SK-N-SH (cell line): ENCODE results near the gene DSE. TPM values are rescaled to one million over a fixed set of nuclear protein-coding genes. Genes with fewer than 3 reads are reported as not detected.

Source experiments
- CTCF ChIA-PET: fragments of 300-600, 350-600 bp; formaldehyde crosslinking; extraction: SDS; loops from one replicate; lab custom pipeline; 2021; lab: Yijun Ruan, JAX
- POLR2A ChIA-PET: fragments of 350-600 bp; sonication (Branson Sonifier 250); formaldehyde crosslinking; extraction: SDS; loops from one replicate; lab custom pipeline; 2020; ENCODE audit warnings: antibody characterized with exemption, inconsistent platforms; lab: Yijun Ruan, JAX
- DNase-seq: peaks from one replicate; pipeline ENCODE4 v3.0.0; 2012
- H2AFZ ChIP-seq: fragments of 200-600 bp; sonication (generic); 2 replicates; pipeline ENCODE4 v1.8.1; 2016; ENCODE audit warnings: antibody characterized with exemption, mild to moderate bottlenecking, low read depth
- H3F3A ChIP-seq: fragments of 200-600 bp; sonication (generic); replicated peaks from 2 replicates; pipeline ENCODE3; 2016; ENCODE audit warnings: antibody characterized with exemption, mild to moderate bottlenecking; ENCODE audit not compliant: insufficient read depth
- H3K27ac ChIP-seq, 2 experiments: fragments of 200-500 bp in 1 of 2; fragments of 200-600 bp in 1 of 2; sonication (Bioruptor generic) in 1 of 2; sonication (generic), shearing (Covaris generic) in 1 of 2; 2 replicates each; pipeline versions ENCODE4 v1.5.1 to v1.6.1; 2014 to 2016; ENCODE audit warnings: low read depth in 2 of 2, inconsistent platforms in 1 of 2, low read length in 1 of 2, mild to moderate bottlenecking in 1 of 2, mixed read lengths in 1 of 2
- H3K27me3 ChIP-seq: fragments of 200-600 bp; sonication (generic), shearing (Covaris generic); 2 replicates; pipeline ENCODE4 v1.6.1; 2016; ENCODE audit warnings: mixed run types; ENCODE audit not compliant: insufficient read depth
- H3K36me3 ChIP-seq, 2 experiments: fragments of 200-500 bp in 1 of 2; fragments of 200-600 bp in 1 of 2; sonication (Bioruptor generic) in 1 of 2; sonication (generic) in 1 of 2; replicated peaks in 1 of 2; 2 replicates each; pipeline versions ENCODE3 to v1.5.1; 2014 to 2016; ENCODE audit warnings: low read length in 1 of 2, mild to moderate bottlenecking in 1 of 2; ENCODE audit not compliant: insufficient read depth in 2 of 2, control insufficient read depth in 1 of 2
- H3K4me1 ChIP-seq, 2 experiments: fragments of 200-500 bp in 1 of 2; fragments of 200-600 bp in 1 of 2; sonication (Bioruptor generic) in 1 of 2; sonication (generic), shearing (Covaris generic) in 1 of 2; 2 replicates each; pipeline versions ENCODE4 v1.5.1 to v1.6.1; 2014 to 2016; ENCODE audit warnings: low read depth in 1 of 2, low read length in 1 of 2, mixed run types in 1 of 2; ENCODE audit not compliant: insufficient read depth in 2 of 2, control insufficient read depth in 1 of 2
- H3K4me2 ChIP-seq: fragments of 200-600 bp; sonication (generic), shearing (Covaris generic); 2 replicates; pipeline ENCODE4 v1.6.1; 2017; ENCODE audit warnings: mixed run types
- H3K4me3 ChIP-seq, 2 experiments: fragments of 200-500 bp in 1 of 2; fragments of 200-600 bp in 1 of 2; sonication (Bioruptor generic) in 1 of 2; sonication (generic), shearing (Covaris generic) in 1 of 2; 2 replicates each; pipeline versions ENCODE4 v1.5.1 to v1.8.1; 2014 to 2016; ENCODE audit warnings: low read depth in 2 of 2, inconsistent platforms in 1 of 2, low read length in 1 of 2, mild to moderate bottlenecking in 1 of 2, mixed read lengths in 1 of 2, moderate library complexity in 1 of 2
- H3K79me2 ChIP-seq: fragments of 200-600 bp; sonication (generic); 2 replicates; pipeline ENCODE4 v1.8.1; 2017; ENCODE audit warnings: mild to moderate bottlenecking; ENCODE audit not compliant: insufficient read depth
- H3K9ac ChIP-seq: fragments of 200-600 bp; sonication (generic); 2 replicates; pipeline ENCODE4 v1.6.1; 2017; ENCODE audit warnings: mixed run types
- H3K9me2 ChIP-seq: fragments of 200-600 bp; sonication (generic); 2 replicates; pipeline ENCODE4 v1.6.1; 2017; ENCODE audit warnings: mixed run types
- H3K9me3 ChIP-seq: fragments of 200-600 bp; sonication (generic); 2 replicates; pipeline ENCODE4 v1.6.1; 2017; ENCODE audit warnings: mixed run types, mild to moderate bottlenecking, moderate library complexity
- H4K20me1 ChIP-seq: fragments of 200-600 bp; sonication (generic); 2 replicates; pipeline ENCODE4 v1.6.1; 2017; ENCODE audit warnings: mild to moderate bottlenecking, mixed run types; ENCODE audit not compliant: insufficient read depth
- CHD2 ChIP-seq: fragments of 150-350 bp; IDR thresholded peaks from 2 replicates; pipeline ENCODE4 v1.6.1; 2018; ENCODE audit warnings: low read length; ENCODE audit not compliant: partially characterized antibody
- CTCF ChIP-seq: fragments of 200-600 bp; sonication (generic); IDR thresholded peaks from 2 replicates; pipeline ENCODE4 v1.6.1; 2017; ENCODE audit warnings: antibody characterized with exemption, mild to moderate bottlenecking, moderate library complexity
- ELF1 ChIP-seq: IDR thresholded peaks from 2 replicates; pipeline ENCODE4 v1.4.0; 2012
- FOXJ3 ChIP-seq: sonication (generic); formaldehyde crosslinking; IDR thresholded peaks from 2 replicates; pipeline ENCODE4 v1.5.1; 2020; ENCODE audit warnings: mild to moderate bottlenecking, missing genetic modification reagents
- IRF3 ChIP-seq: fragments of 150-350 bp; IDR thresholded peaks from 2 replicates; pipeline ENCODE4 v1.6.1; 2016; ENCODE audit warnings: mild to moderate bottlenecking, low read depth, low read length
- JUND ChIP-seq: IDR thresholded peaks from 2 replicates; pipeline ENCODE4 v1.4.0; 2012
- MAX ChIP-seq: IDR thresholded peaks from 2 replicates; pipeline ENCODE4 v1.4.0; 2012; ENCODE audit warnings: low read depth
- NRF1 ChIP-seq: IDR thresholded peaks from 2 replicates; pipeline ENCODE4 v1.6.1; 2012; ENCODE audit warnings: low read depth, mild to moderate bottlenecking, low read length
- POLR2AphosphoS5 ChIP-seq: IDR thresholded peaks from 2 replicates; pipeline ENCODE4 v1.6.1; 2012; ENCODE audit warnings: low read depth, low read length
- RAD21 ChIP-seq: IDR thresholded peaks from 2 replicates; pipeline ENCODE4 v1.6.1; 2012; ENCODE audit warnings: mild to moderate bottlenecking, low read length
- RCOR1 ChIP-seq: fragments of 150-350 bp; IDR thresholded peaks from 2 replicates; pipeline ENCODE4 v1.6.1; 2017; ENCODE audit warnings: antibody characterized with exemption, low read length
- SIN3A ChIP-seq: IDR thresholded peaks from 2 replicates; pipeline ENCODE4 v1.6.1; 2012; ENCODE audit warnings: low read depth, mild to moderate bottlenecking, low read length, moderate library complexity, borderline replicate concordance
- SMC3 ChIP-seq: IDR thresholded peaks from 2 replicates; pipeline ENCODE4 v1.6.1; 2012; ENCODE audit warnings: low read depth, low read length, improper control_type of control experiment
- TAF1 ChIP-seq: IDR thresholded peaks from 2 replicates; pipeline ENCODE4 v1.6.1; 2012; ENCODE audit warnings: low read depth, mild to moderate bottlenecking, low read length, moderate library complexity, borderline replicate concordance
- TCF12 ChIP-seq: IDR thresholded peaks from 2 replicates; pipeline ENCODE4 v1.4.0; 2012
- TEAD4 ChIP-seq: IDR thresholded peaks from 2 replicates; pipeline ENCODE4 v1.4.0; 2012; ENCODE audit warnings: mild to moderate bottlenecking, borderline replicate concordance; ENCODE audit not compliant: insufficient read depth
- WGBS: methylation state at CpG from one replicate; pipeline ENCODE4 v1.1.6; 2017; ENCODE audit warnings: low lambda C conversion rate; 5-methylcytosine and 5-hydroxymethylcytosine counted together
- polyA plus RNA-seq, 3 experiments: library from polyadenylated mRNA; depleted of rRNA; stranded (reverse); fragments of >200 nt; gene quantifications; 2 replicates each; pipeline ENCODE4 v1.2.3, GENCODE V29; 2012

DSE gene
- polyA plus RNA-seq, 1 of the 3 experiments (the other 2 are of a cell fraction) = 12.7 TPM

- no peak for TF ChIP-seq CTCF
- no peak for TF ChIP-seq MAX
- no peak for TF ChIP-seq SIN3A
- no peak for TF ChIP-seq POLR2AphosphoS5
- no peak for TF ChIP-seq JUND
- TF ChIP-seq RCOR1 = no peak
- TF ChIP-seq IRF3 = no peak
- TF ChIP-seq ELF1 = no peak
- TF ChIP-seq TCF12 = no peak
- TF ChIP-seq FOXJ3 (CRISPR knock-in tag) = no peak
- TF ChIP-seq NRF1 = no peak
- TF ChIP-seq TAF1 = no peak
- no peak for TF ChIP-seq RAD21
- no peak for TF ChIP-seq TEAD4
- TF ChIP-seq CHD2 = no peak
- TF ChIP-seq SMC3 = no peak
- ChIA-PET POLR2A (no interaction called here), CTCF (no interaction called here)
- H3K9me2 ChIP-seq = no peaks in the 10 kb centered on the region
- no peak overlapping the region for H3K4me3 ChIP-seq
- no peaks in the 10 kb centered on the region for H3K27me3 ChIP-seq
- no peaks in the 10 kb centered on the region for H3K4me1 ChIP-seq
- no peak overlapping the region for H2AFZ ChIP-seq
- H3F3A ChIP-seq = no peaks in the 10 kb centered on the region
- WGBS = 39% methylated on average over 1 of the region's 1 CpG
- H3K9me3 ChIP-seq = no peaks in the 10 kb centered on the region
- H3K4me2 ChIP-seq = no peak overlapping the region
- H3K36me3 ChIP-seq = no peaks in the 10 kb centered on the region
- H4K20me1 ChIP-seq = no peaks in the 10 kb centered on the region
- no peak overlapping the region for H3K9ac ChIP-seq
- no peak for DNase-seq
- no peaks in the 10 kb centered on the region for H3K79me2 ChIP-seq
- H3K27ac ChIP-seq = no peak overlapping the region
Measured at GRCh38 chr6:116491610-116492330, 121.0 kb downstream of the DSE start.
